CD8-positive, alpha-beta memory T cell (primary cell): ENCODE measurements around the gene IGSF23. TPM values are rescaled to one million over a fixed set of nuclear protein-coding genes. Genes with fewer than 3 reads are reported as not detected.

Source experiments
- CTCF ChIA-PET: fragments of 350-600 bp; sonication (Branson Sonifier 250); formaldehyde crosslinking; loops from one replicate; lab custom pipeline; 2021; ENCODE audit warnings: antibody characterized with exemption; lab: Charles Lee
- POLR2A ChIA-PET: fragments of 350-600 bp; sonication (Branson Sonifier 250); formaldehyde crosslinking; loops from one replicate; lab custom pipeline; 2021; ENCODE audit warnings: antibody characterized with exemption; lab: Charles Lee
- DNase-seq, 5 donors: peaks; one replicate each; pipeline versions ENCODE4 v3.0.0 to v3.0.0-alpha.2; 2020 to 2022; ENCODE audit warnings: mixed read lengths in 1 of 5
- H3K27ac ChIP-seq: one replicate; pipeline ENCODE4 v1.7.0; 2013; ENCODE audit warnings: low read depth, mild to moderate bottlenecking, low read length, moderate library complexity
- H3K27me3 ChIP-seq: 2 replicates; pipeline ENCODE4 v1.7.0; 2013; ENCODE audit warnings: low read length, mild to moderate bottlenecking; ENCODE audit not compliant: insufficient read depth, poor library complexity, severe bottlenecking
- H3K36me3 ChIP-seq: 2 replicates; pipeline ENCODE4 v1.7.0; 2013; ENCODE audit warnings: mild to moderate bottlenecking, low read length, moderate library complexity; ENCODE audit not compliant: insufficient read depth
- H3K4me1 ChIP-seq: 2 replicates; pipeline ENCODE4 v1.7.0; 2013; ENCODE audit warnings: mild to moderate bottlenecking, low read length, moderate library complexity; ENCODE audit not compliant: insufficient read depth
- H3K4me3 ChIP-seq: 2 replicates; pipeline ENCODE4 v1.7.0; 2013; ENCODE audit warnings: mild to moderate bottlenecking, low read length
- H3K9me3 ChIP-seq: 2 replicates; pipeline ENCODE4 v1.7.0; 2013; ENCODE audit warnings: mild to moderate bottlenecking, low read length
- H3K27ac Mint-ChIP-seq, 8 donors: one replicate each; pipeline ENCODE4 v1.8.0; 2020 to 2021; ENCODE audit warnings: mixed read lengths in 8 of 8, mild to moderate bottlenecking in 6 of 8, inconsistent platforms in 3 of 8, moderate library complexity in 3 of 8
- H3K27me3 Mint-ChIP-seq, 2 donors: one replicate each; pipeline ENCODE4 v1.8.0; 2020 to 2021; ENCODE audit warnings: mixed read lengths in 2 of 2, mild to moderate bottlenecking in 1 of 2, moderate library complexity in 1 of 2
- H3K36me3 Mint-ChIP-seq, 3 donors: one replicate each; pipeline ENCODE4 v1.8.0; 2020 to 2021; ENCODE audit warnings: mixed read lengths in 3 of 3, inconsistent platforms in 1 of 3, mild to moderate bottlenecking in 1 of 3
- H3K4me1 Mint-ChIP-seq, 3 donors: one replicate each; pipeline ENCODE4 v1.8.0; 2020 to 2021; ENCODE audit warnings: mixed read lengths in 3 of 3, inconsistent platforms in 1 of 3, mild to moderate bottlenecking in 1 of 3
- H3K4me3 Mint-ChIP-seq, 7 donors: one replicate each; pipeline ENCODE4 v1.8.0; 2020 to 2021; ENCODE audit warnings: mixed read lengths in 7 of 7, mild to moderate bottlenecking in 6 of 7, moderate library complexity in 4 of 7, inconsistent platforms in 2 of 7
- H3K9me3 Mint-ChIP-seq, 5 donors: one replicate each; pipeline ENCODE4 v1.8.0; 2020 to 2022; ENCODE audit warnings: mixed read lengths in 5 of 5, mild to moderate bottlenecking in 3 of 5, moderate library complexity in 2 of 5, inconsistent platforms in 1 of 5
- polyA plus RNA-seq: library from polyadenylated mRNA; unstranded; fragments of 300-500 nt; fragmentation: Illumina TruSeq; gene quantifications from one replicate; pipeline ENCODE4 v1.2.3, GENCODE V29; 2021
- total RNA-seq, 2 experiments: library from RNA; stranded (reverse); gene quantifications; one replicate each; pipeline ENCODE4 v1.2.3, GENCODE V29; 2021

Gene IGSF23
- total and polyA plus RNA-seq, 3 experiments from 2014 or later: not detected

DNA sequence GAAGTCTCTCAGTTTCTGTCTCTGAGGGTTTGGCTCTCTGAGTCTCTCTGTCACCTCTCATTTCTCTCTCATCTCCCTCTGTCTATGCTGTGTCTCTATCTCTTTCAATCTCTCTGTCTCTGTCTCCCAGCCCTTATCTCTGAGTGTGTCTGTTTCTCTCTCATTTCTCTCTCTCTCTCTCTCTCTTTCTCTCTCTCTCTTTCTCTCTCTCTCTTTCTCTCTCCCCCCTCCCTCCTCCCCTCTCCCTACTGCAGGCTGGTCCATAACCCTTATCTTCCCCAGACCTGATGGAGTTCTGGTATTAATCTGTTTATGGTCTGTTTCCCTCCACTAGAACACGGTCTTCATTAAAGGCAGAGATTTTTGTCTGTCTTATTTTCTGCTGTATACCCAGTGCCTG is 29.0 kb downstream of the IGSF23 start:
- peaks cover 10 to 27% of the 10 kb centered on the region in 2 donors for H3K27me3 Mint-ChIP-seq
- H3K36me3 ChIP-seq: no peaks in the 10 kb centered on the region
- H3K27me3 ChIP-seq: no peaks in the 10 kb centered on the region
- no peaks in the 10 kb centered on the region for H3K36me3 Mint-ChIP-seq
- ChIA-PET POLR2A (no interaction called here), CTCF (no interaction called here)
- peak overlapping the region in 1 of 7 donors; percentile 10 for H3K4me3 Mint-ChIP-seq
- H3K9me3 ChIP-seq: no peaks in the 10 kb centered on the region
- no peak overlapping the region for H3K27ac Mint-ChIP-seq
- H3K9me3 Mint-ChIP-seq: no peaks in the 10 kb centered on the region
- peaks cover 0 to 2% (median 0%) of the 10 kb centered on the region in 3 donors for H3K4me1 Mint-ChIP-seq
- no peaks in the 10 kb centered on the region for H3K4me1 ChIP-seq
- H3K27ac ChIP-seq: no peak overlapping the region
- H3K4me3 ChIP-seq: no peak overlapping the region
- DNase-seq: no peak

DNA sequence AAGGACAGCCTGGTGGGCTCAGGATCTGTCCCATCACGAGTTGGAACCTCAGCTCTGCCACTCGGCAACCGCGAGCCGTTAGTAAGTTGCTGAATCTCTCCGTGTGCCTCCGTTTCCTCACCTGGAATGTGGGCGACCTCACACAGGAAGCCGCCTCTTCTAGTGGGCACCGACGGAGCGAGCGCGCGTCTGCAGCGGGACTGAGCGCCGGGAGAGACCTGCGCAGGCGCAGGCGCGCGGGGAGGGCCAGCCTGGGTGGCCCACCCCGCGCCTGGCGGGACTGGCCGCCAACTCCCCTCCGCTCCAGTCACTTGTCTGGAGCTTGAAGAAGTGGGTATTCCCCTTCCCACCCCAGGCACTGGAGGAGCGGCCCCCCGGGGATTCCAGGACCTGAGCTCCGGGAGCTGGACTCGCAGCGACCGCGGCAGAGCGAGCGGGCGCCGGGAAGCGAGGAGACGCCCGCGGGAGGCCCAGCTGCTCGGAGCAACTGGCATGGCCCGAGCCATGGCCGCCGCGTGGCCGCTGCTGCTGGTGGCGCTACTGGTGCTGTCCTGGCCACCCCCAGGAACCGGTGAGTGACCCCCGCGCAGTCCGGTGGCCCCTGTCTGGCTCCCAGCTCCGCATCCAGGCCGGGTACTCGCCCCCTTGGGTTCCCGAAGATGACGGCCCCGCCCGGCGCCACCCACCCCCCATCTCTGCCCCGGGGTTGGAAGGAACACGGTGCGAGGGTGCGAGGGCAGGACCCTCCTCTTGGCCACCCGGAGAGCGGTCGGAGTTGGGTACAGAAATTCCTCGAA is 30.4 kb downstream of the IGSF23 start, which contains the start of gene PVR:
PVR (plus strand) TSS at position 306 of the 797 bp plus-strand sequence; CDS start at position 493, 187 bp downstream.
- Mint-ChIP-seq H3K4me1 (peaks cover 0 to 2% (median 0%) of the 10 kb centered on the region in 3 donors), H3K4me3 (peak within 1 kb of the TSS in 6 of 7 donors; percentile 46 to 77 (median 69)), H3K9me3 (no peaks in the 10 kb centered on the region), H3K27me3 (peaks cover 10 to 27% of the 10 kb centered on the region in 2 donors), H3K27ac (peak within 1 kb of the TSS in 1 of 8 donors; percentile 17), H3K36me3 (no peaks in the 10 kb centered on the region)
- H3K9me3 ChIP-seq: no peaks in the 10 kb centered on the region
- ChIA-PET POLR2A (no interaction called here), CTCF (no interaction called here)
- no peak for DNase-seq
- no peaks in the 10 kb centered on the region for H3K4me1 ChIP-seq
- H3K36me3 ChIP-seq: no peaks in the 10 kb centered on the region
- no peaks in the 10 kb centered on the region for H3K27me3 ChIP-seq
- peak within 1 kb of the TSS; percentile 38 for H3K4me3 ChIP-seq
- H3K27ac ChIP-seq: peak within 1 kb of the TSS; percentile 16

DNA sequence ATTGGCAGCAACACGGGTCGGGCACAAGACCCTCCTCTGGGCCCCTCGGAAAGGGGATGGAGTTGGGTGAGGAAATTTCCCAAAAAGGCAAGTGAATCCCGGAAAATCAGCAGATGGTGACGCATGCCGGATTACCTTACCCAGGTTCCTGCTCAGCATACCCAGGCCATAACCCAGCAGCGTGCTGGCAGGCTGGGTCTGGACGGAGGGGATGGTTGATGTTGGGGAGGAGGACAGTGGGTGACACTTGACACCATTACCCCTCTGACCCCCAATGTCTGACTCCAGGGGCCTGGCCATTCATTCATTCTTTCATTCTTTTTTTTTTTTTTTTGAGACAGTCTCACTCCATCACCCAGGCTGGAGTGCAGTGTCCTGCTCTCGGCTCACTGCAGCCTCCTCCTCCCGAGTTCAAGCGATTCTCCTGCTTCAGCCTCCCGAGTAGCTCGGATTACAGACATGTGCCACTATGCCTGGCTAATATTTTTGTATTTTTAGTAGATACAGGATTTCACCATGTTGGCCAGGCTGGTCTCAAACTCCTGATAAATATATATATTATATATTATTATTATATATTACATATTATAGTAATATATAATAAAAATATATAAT is 31.1 kb downstream of the IGSF23 start:
- ChIA-PET POLR2A (no interaction called here), CTCF (no interaction called here)
- Mint-ChIP-seq H3K27me3 (peaks cover 10 to 26% of the 10 kb centered on the region in 2 donors), H3K9me3 (no peaks in the 10 kb centered on the region), H3K4me1 (peaks cover 0 to 2% (median 0%) of the 10 kb centered on the region in 3 donors), H3K4me3 (peak overlapping the region in 6 of 7 donors; percentile 33 to 77 (median 69)), H3K36me3 (no peaks in the 10 kb centered on the region), H3K27ac (peak overlapping the region in 1 of 8 donors; percentile 17)
- no peaks in the 10 kb centered on the region for H3K27me3 ChIP-seq
- no peaks in the 10 kb centered on the region for H3K4me1 ChIP-seq
- H3K9me3 ChIP-seq: no peaks in the 10 kb centered on the region
- H3K27ac ChIP-seq: no peak overlapping the region
- H3K4me3 ChIP-seq: peak overlapping the region; percentile 38
- H3K36me3 ChIP-seq: no peaks in the 10 kb centered on the region
- DNase-seq: no peak

DNA sequence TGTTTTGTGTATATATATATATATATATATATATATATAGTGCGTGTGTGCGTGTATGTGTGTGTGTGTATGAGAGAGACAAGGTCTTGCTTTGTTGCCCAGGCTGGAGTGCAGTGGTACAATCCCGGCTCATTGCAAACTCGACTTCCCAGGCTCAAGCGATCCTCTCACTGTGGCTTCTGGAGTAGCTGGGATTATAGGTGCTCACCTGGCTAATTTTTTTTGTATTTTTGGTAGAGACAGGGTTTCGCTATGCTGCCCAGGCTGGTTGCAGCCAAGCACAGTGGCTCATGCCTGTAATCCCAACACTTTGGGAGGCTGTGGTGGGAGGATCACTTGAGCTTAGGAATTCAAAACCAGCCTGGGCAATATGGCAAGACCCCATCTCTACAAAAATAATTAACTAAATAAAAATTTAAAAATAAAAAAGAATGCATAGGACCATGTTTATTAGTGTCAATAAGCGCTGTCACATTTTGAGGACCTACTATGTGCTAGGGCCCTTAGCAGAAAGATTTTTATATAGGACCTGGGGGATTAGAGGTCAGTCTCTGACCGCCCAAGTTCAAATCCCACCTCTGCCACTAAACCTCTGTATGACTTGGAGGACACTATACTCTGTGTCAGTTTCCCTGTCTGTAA is 32.2 kb downstream of the IGSF23 start:
- Mint-ChIP-seq H3K27ac (no peak overlapping the region), H3K9me3 (no peaks in the 10 kb centered on the region), H3K4me1 (peaks cover 0 to 2% (median 0%) of the 10 kb centered on the region in 3 donors), H3K27me3 (peaks cover 11 to 25% of the 10 kb centered on the region in 2 donors), H3K36me3 (no peaks in the 10 kb centered on the region), H3K4me3 (no peak overlapping the region)
- no peaks in the 10 kb centered on the region for H3K9me3 ChIP-seq
- H3K27me3 ChIP-seq: no peaks in the 10 kb centered on the region
- POLR2A ChIA-PET: no interaction called here
- DNase-seq: no peak
- H3K4me3 ChIP-seq: no peak overlapping the region
- H3K27ac ChIP-seq: no peak overlapping the region
- no peaks in the 10 kb centered on the region for H3K4me1 ChIP-seq
- H3K36me3 ChIP-seq: no peaks in the 10 kb centered on the region
- CTCF ChIA-PET: no interaction called here

DNA sequence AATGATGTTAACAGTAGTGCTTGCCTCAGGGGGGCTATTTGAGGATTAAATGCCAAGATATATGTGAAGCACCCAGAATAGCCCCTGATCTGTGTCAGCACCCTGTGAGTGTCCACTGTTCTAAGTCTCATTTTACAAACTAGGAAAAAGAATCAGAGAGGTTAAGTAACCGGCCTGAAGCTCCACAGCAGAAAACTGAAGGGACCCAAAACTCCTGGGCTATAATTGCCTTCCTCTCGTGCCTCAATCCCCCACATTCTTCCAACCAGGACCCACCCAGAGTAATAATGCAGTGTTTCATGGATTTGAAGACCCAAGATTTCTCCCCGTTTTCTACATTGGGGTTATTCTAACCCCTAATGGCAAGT is 32.7 kb downstream of the IGSF23 start:
- Histone ChIP-seq H3K27me3 (no peaks in the 10 kb centered on the region), H3K9me3 (no peaks in the 10 kb centered on the region), H3K4me3 (no peak overlapping the region), H3K4me1 (no peaks in the 10 kb centered on the region), H3K36me3 (no peaks in the 10 kb centered on the region), H3K27ac (no peak overlapping the region)
- peaks cover 11 to 27% of the 10 kb centered on the region in 2 donors for H3K27me3 Mint-ChIP-seq
- CTCF ChIA-PET: no interaction called here
- POLR2A ChIA-PET: no interaction called here
- H3K9me3 Mint-ChIP-seq: no peaks in the 10 kb centered on the region
- no peaks in the 10 kb centered on the region for H3K36me3 Mint-ChIP-seq
- no peak for DNase-seq
- H3K27ac Mint-ChIP-seq: no peak overlapping the region
- H3K4me3 Mint-ChIP-seq: no peak overlapping the region
- H3K4me1 Mint-ChIP-seq: peaks cover 0 to 2% (median 0%) of the 10 kb centered on the region in 3 donors

DNA sequence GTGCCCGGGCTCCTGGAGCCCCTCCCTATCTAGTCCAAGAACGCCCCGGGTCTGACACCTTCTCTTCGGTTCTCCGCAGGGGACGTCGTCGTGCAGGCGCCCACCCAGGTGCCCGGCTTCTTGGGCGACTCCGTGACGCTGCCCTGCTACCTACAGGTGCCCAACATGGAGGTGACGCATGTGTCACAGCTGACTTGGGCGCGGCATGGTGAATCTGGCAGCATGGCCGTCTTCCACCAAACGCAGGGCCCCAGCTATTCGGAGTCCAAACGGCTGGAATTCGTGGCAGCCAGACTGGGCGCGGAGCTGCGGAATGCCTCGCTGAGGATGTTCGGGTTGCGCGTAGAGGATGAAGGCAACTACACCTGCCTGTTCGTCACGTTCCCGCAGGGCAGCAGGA is 33.8 kb downstream of the IGSF23 start:
- no peaks in the 10 kb centered on the region for H3K27me3 ChIP-seq
- H3K4me3 ChIP-seq: no peak overlapping the region
- ChIA-PET CTCF (no interaction called here), POLR2A (no interaction called here)
- H3K36me3 ChIP-seq: no peaks in the 10 kb centered on the region
- H3K27ac Mint-ChIP-seq: no peak overlapping the region
- peaks cover 0 to 2% (median 0%) of the 10 kb centered on the region in 3 donors for H3K4me1 Mint-ChIP-seq
- DNase-seq: no peak
- no peak overlapping the region for H3K27ac ChIP-seq
- peak overlapping the region in 1 of 7 donors; percentile 74 for H3K4me3 Mint-ChIP-seq
- no peaks in the 10 kb centered on the region for H3K9me3 Mint-ChIP-seq
- no peaks in the 10 kb centered on the region for H3K4me1 ChIP-seq
- no peaks in the 10 kb centered on the region for H3K9me3 ChIP-seq
- peaks cover 11 to 26% of the 10 kb centered on the region in 2 donors for H3K27me3 Mint-ChIP-seq
- no peaks in the 10 kb centered on the region for H3K36me3 Mint-ChIP-seq

DNA sequence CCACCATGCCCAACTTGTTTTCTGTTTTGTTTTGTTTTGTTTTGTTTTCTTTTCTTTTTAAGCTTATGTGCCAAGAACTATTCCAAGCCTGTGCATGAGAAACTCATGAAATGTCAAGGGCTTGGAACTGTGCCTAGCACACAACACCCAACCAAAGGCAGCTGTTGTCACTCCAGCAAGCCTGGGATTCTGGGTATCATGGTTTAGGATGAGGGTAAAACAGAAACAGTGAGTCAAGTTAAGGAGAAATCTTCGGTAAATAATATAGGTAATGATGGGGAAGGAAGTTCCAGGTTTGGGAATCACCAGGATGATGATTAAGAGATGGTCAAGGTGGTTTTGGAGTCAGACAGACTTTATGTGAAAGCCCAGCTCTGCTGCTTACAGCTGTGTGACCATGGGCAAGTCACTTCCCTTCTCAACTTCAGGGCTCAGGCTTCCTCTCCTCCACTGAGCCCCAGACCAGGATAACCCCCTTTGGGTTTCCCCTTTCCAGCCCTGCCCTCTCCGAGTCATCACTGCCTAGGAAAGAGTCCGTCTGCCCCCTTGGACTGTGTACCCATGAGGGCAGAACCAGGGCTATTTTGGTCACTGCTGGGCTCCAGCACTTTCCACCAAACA is 35.4 kb downstream of the IGSF23 start:
- H3K4me1 Mint-ChIP-seq: no peaks in the 10 kb centered on the region
- DNase-seq: no peak
- H3K4me3 Mint-ChIP-seq: no peak overlapping the region
- ChIA-PET CTCF (interaction anchor here (1.0 kb wide), 1 partner anchor 11 kb away, joined by 3 read pairs; no protein-coding TSS in a partner anchor), POLR2A (no interaction called here)
- H3K36me3 ChIP-seq: no peaks in the 10 kb centered on the region
- H3K27ac ChIP-seq: no peak overlapping the region
- no peaks in the 10 kb centered on the region for H3K4me1 ChIP-seq
- H3K9me3 ChIP-seq: no peaks in the 10 kb centered on the region
- H3K36me3 Mint-ChIP-seq: no peaks in the 10 kb centered on the region
- no peaks in the 10 kb centered on the region for H3K27me3 ChIP-seq
- H3K27ac Mint-ChIP-seq: no peak overlapping the region
- no peak overlapping the region for H3K4me3 ChIP-seq
- no peaks in the 10 kb centered on the region for H3K9me3 Mint-ChIP-seq
- H3K27me3 Mint-ChIP-seq: peaks cover 11 to 20% of the 10 kb centered on the region in 2 donors
